B cell (primary cell): ENCODE data around the gene WDR90. TPM values are rescaled to one million over a fixed set of nuclear protein-coding genes. Genes with fewer than 3 reads are reported as not detected.

ENCODE experiments used
- ATAC-seq: fragments of 200-7000 bp; cut with Tn5 transposase; one replicate; pipeline ENCODE4 v1.10.0; 2021; ENCODE audit warnings: low read depth, mild to moderate bottlenecking, moderate number of reproducible peaks, moderate library complexity
- CTCF ChIA-PET: fragments of 350-600 bp; sonication (Branson Sonifier 250); formaldehyde crosslinking; loops from one replicate; lab custom pipeline; 2021; ENCODE audit warnings: antibody characterized with exemption, inconsistent platforms; lab: Charles Lee
- POLR2A ChIA-PET: fragments of 350-600 bp; sonication (Branson Sonifier 250); formaldehyde crosslinking; loops from one replicate; lab custom pipeline; 2021; ENCODE audit warnings: antibody characterized with exemption; lab: Charles Lee
- DNase-seq: peaks from one replicate; pipeline ENCODE4 v3.0.0; 2013
- H2AFZ ChIP-seq: 2 replicates; pipeline ENCODE4 v1.6.1; 2012; ENCODE audit warnings: mild to moderate bottlenecking, low read depth, low read length; ENCODE audit not compliant: insufficient read depth, poor library complexity, severe bottlenecking
- H3K27ac ChIP-seq, 2 donors: 1 replicate in 1 of 2; 2 replicates in 1 of 2; pipeline ENCODE4 v1.5.1; 2012 to 2013; ENCODE audit warnings: low read length in 2 of 2, mild to moderate bottlenecking in 2 of 2, moderate library complexity in 1 of 2
- H3K27me3 ChIP-seq, 4 experiments: fragments of 200-600 bp in 1 of 4; sonication (generic) in 1 of 4; replicated peaks in 1 of 4; 1 replicate in 2 of 4; 2 replicates in 2 of 4; pipeline versions ENCODE4 v1.6.1 to v1.7.0; 2013 to 2016; ENCODE audit warnings: low read length in 3 of 4, mild to moderate bottlenecking in 2 of 4, mixed read lengths in 1 of 4, moderate library complexity in 1 of 4; ENCODE audit not compliant: insufficient read depth in 4 of 4, control insufficient read depth in 3 of 4; ENCODE audit errors: control extremely low read depth in 1 of 4
- H3K36me3 ChIP-seq, 2 experiments: replicated peaks in 1 of 2; 1 replicate in 1 of 2; 2 replicates in 1 of 2; pipeline versions ENCODE4 v1.6.1 to v1.7.1; 2013; ENCODE audit warnings: low read length in 1 of 2; ENCODE audit not compliant: insufficient read depth in 2 of 2, control insufficient read depth in 1 of 2; ENCODE audit errors: control extremely low read depth in 1 of 2, extremely low read depth in 1 of 2
- H3K4me1 ChIP-seq, 2 donors: fragments of 200-600 bp in 1 of 2; sonication (generic) in 1 of 2; 1 replicate in 1 of 2; 2 replicates in 1 of 2; pipeline versions ENCODE4 v1.5.1 to v1.6.1; 2013 to 2017; ENCODE audit warnings: low read length in 2 of 2; ENCODE audit not compliant: control insufficient read depth in 2 of 2, insufficient read depth in 2 of 2
- H3K4me2 ChIP-seq: replicated peaks from 2 replicates; pipeline ENCODE3; 2012; ENCODE audit warnings: mild to moderate bottlenecking, low read depth, low read length; ENCODE audit not compliant: poor library complexity, severe bottlenecking
- H3K4me3 ChIP-seq, 5 experiments: fragments of 200-600 bp in 1 of 5; sonication (generic) in 1 of 5; 1 replicate in 3 of 5; 2 replicates in 2 of 5; pipeline versions ENCODE4 v1.5.1 to v1.7.0; 2011 to 2016; ENCODE audit warnings: low read length in 4 of 5, mild to moderate bottlenecking in 4 of 5, low read depth in 2 of 5, control low read depth in 1 of 5, moderate library complexity in 1 of 5; ENCODE audit not compliant: insufficient read depth in 1 of 5; ENCODE audit errors: control extremely low read depth in 1 of 5, extremely low read depth in 1 of 5
- H3K79me2 ChIP-seq: fragments of 200-600 bp; sonication (generic); one replicate; pipeline ENCODE4 v1.6.0; 2016; ENCODE audit warnings: low read length; ENCODE audit not compliant: control insufficient read depth, insufficient read depth
- H3K9ac ChIP-seq: fragments of 200-600 bp; sonication (generic); 2 replicates; pipeline ENCODE4 v1.6.1; 2017; ENCODE audit warnings: mild to moderate bottlenecking, low read length, moderate library complexity
- H3K9me3 ChIP-seq, 3 donors: one replicate each; pipeline versions ENCODE4 v1.6.1 to v1.7.1; 2013; ENCODE audit warnings: low read length in 2 of 3; ENCODE audit not compliant: control insufficient read depth in 2 of 3, insufficient read depth in 1 of 3; ENCODE audit errors: control extremely low read depth in 1 of 3
- H4K20me1 ChIP-seq: 2 replicates; pipeline ENCODE4 v1.6.0; 2012; ENCODE audit warnings: mild to moderate bottlenecking, low read length; ENCODE audit not compliant: insufficient read depth, control insufficient read depth, poor library complexity, severe bottlenecking
- H3K27ac Mint-ChIP-seq: one replicate; pipeline ENCODE4 v1.8.0; 2021; ENCODE audit warnings: mixed read lengths
- H3K27me3 Mint-ChIP-seq: one replicate; pipeline ENCODE4 v1.8.0; 2021; ENCODE audit warnings: mixed read lengths
- H3K4me1 Mint-ChIP-seq: one replicate; pipeline ENCODE4 v1.8.0; 2021; ENCODE audit warnings: mixed read lengths
- H3K4me3 Mint-ChIP-seq: one replicate; pipeline ENCODE4 v1.8.0; 2021; ENCODE audit warnings: mixed read lengths
- H3K9me3 Mint-ChIP-seq: one replicate; pipeline ENCODE4 v1.8.0; 2022; ENCODE audit warnings: mixed read lengths; ENCODE audit not compliant: insufficient read depth
- CTCF ChIP-seq: fragments of 200-600 bp; IDR thresholded peaks from one replicate; pipeline ENCODE4 v1.8.0; 2022; ENCODE audit warnings: antibody characterized with exemption, mild to moderate bottlenecking
- EZH2 ChIP-seq: IDR thresholded peaks from 2 replicates; pipeline ENCODE4 v1.6.1; 2012; ENCODE audit warnings: borderline replicate concordance, low read depth, mild to moderate bottlenecking, moderate library complexity, low read length; ENCODE audit not compliant: insufficient read depth, poor library complexity, severe bottlenecking
- WGBS: methylation state at CpG from one replicate; pipeline ENCODE4 v1.1.5; 2013; ENCODE audit warnings: missing lambda C conversion rate; ENCODE audit not compliant: insufficient coverage; 5-methylcytosine and 5-hydroxymethylcytosine counted together
- intact Hi-C: fragments of 100-400 bp; cut with micrococcal nuclease; formaldehyde crosslinking; loops from one replicate; pipeline ENCODE4 v1.10.0; 2022
- polyA plus RNA-seq: library from polyadenylated mRNA; depleted of rRNA; stranded (reverse); fragments of >200 nt; gene quantifications from 2 replicates; pipeline ENCODE4 v1.2.3, GENCODE V29; 2012
- total RNA-seq, 2 donors: library from RNA; stranded (reverse); fragments of 120-200 nt in 1 of 2; gene quantifications; 1 replicate in 1 of 2; 2 replicates in 1 of 2; pipeline versions ENCODE4 v1.2.3 to v1.2.4, GENCODE V29; 2013 to 2022

Gene WDR90
- total and polyA plus RNA-seq, 2 donors (not counting 1 experiment from before 2014, with no cell fraction given) = 23.1 to 34.7 TPM

- DNase-seq (peak; percentile 59), ATAC-seq (no peak)
- Histone ChIP-seq H2AFZ (no peak overlapping the region), H3K79me2 (no peaks in the 10 kb centered on the region), H3K27me3 (peaks cover 0 to 72% (median 31%) of the 10 kb centered on the region in 4 experiments), H3K4me1 (peaks cover 18 to 20% of the 10 kb centered on the region in 2 donors), H3K4me3 (no peak overlapping the region), H3K27ac (no peak overlapping the region), H3K9me3 (peaks cover 0 to 31% (median 0%) of the 10 kb centered on the region in 3 donors), H4K20me1 (no peaks in the 10 kb centered on the region), H3K9ac (no peak overlapping the region), H3K36me3 (no peaks in the 10 kb centered on the region), H3K4me2 (peak overlapping the region; percentile 30)
- H3K9me3 Mint-ChIP-seq = no peaks in the 10 kb centered on the region
- CTCF ChIA-PET = interaction anchor here (1.2 kb wide), 1 partner anchor 12 kb away, joined by 3 read pairs; no protein-coding TSS in a partner anchor
- intact Hi-C loops = no loop called here
- H3K27me3 Mint-ChIP-seq = peaks cover 26% of the 10 kb centered on the region
- no peaks in the 10 kb centered on the region for H3K4me1 Mint-ChIP-seq
- no peak for TF ChIP-seq CTCF
- no peak for TF ChIP-seq EZH2
- H3K4me3 Mint-ChIP-seq = no peak overlapping the region
- no peak overlapping the region for H3K27ac Mint-ChIP-seq
- POLR2A ChIA-PET = no interaction called here
- whole genome bisulfite sequencing = 7% methylated on average over 76 of the region's 76 CpGs
Measured at GRCh38 chr16:700684-701584, 51.8 kb downstream of the WDR90 start.

GRCh38 chr16:702341-702740, 53.2 kb downstream of the WDR90 start:
- no peak for DNase-seq
- TF ChIP-seq CTCF = no peak
- TF ChIP-seq EZH2 = no peak
- Mint-ChIP-seq H3K4me3 (no peak overlapping the region), H3K27me3 (peaks cover 21% of the 10 kb centered on the region), H3K27ac (no peak overlapping the region), H3K9me3 (no peaks in the 10 kb centered on the region), H3K4me1 (no peaks in the 10 kb centered on the region)
- Histone ChIP-seq H3K27me3 (peaks cover 0 to 74% (median 36%) of the 10 kb centered on the region in 4 experiments), H3K4me3 (no peak overlapping the region), H3K36me3 (no peaks in the 10 kb centered on the region), H3K9ac (no peak overlapping the region), H3K4me1 (peaks cover 18 to 24% of the 10 kb centered on the region in 2 donors), H3K79me2 (no peaks in the 10 kb centered on the region), H3K9me3 (peaks cover 0 to 40% (median 0%) of the 10 kb centered on the region in 3 donors), H4K20me1 (no peaks in the 10 kb centered on the region), H3K27ac (no peak overlapping the region), H3K4me2 (no peak overlapping the region), H2AFZ (no peak overlapping the region)
- 89% methylated on average over 19 of the region's 19 CpGs for WGBS
- ChIA-PET POLR2A (no interaction called here), CTCF (interaction anchor here (1.2 kb wide), 1 partner anchor 10 kb away, joined by 3 read pairs; no protein-coding TSS in a partner anchor)
- intact Hi-C loops = no loop called here
- no peak for ATAC-seq
